ENCODE results near the gene MYO1B. TPM values are rescaled to one million over a fixed set of nuclear protein-coding genes. Genes with fewer than 3 reads are reported as not detected.
A peak's percentile ranks its signal among the peaks of the same experiment; 100 is the strongest.

MYO1B gene
- polyA plus RNA-seq, 2 donors, result 12.9 to 25.6 TPM

- Histone ChIP-seq H3K4me3 (ENCODE audit: low read depth in 1 of 2, low read length in 2 of 2) (no peak overlapping the region), H3K4me1 (ENCODE audit: control insufficient read depth in 2 of 2, insufficient read depth in 2 of 2, low read length in 1 of 2) (peaks cover 3 to 8% of the 10 kb centered on the region in 2 donors), H3K27me3 (ENCODE audit: control insufficient read depth in 1 of 2, insufficient read depth in 2 of 2, low read length in 2 of 2) (no peaks in the 10 kb centered on the region), H3K9me3 (ENCODE audit: control insufficient read depth in 2 of 2, insufficient read depth in 1 of 2, low read depth in 1 of 2, low read length in 1 of 2) (no peaks in the 10 kb centered on the region), H3K27ac (ENCODE audit: low read depth in 2 of 2, low read length in 1 of 2) (peak overlapping the region in 1 of 2 donors; percentile 72), H3K36me3 (ENCODE audit: control insufficient read depth in 2 of 2, insufficient read depth in 2 of 2, low read length in 1 of 2) (no peaks in the 10 kb centered on the region)
- 55 to 66% methylated on average over 15 of the region's 15 CpGs for WGBS, 2 donors
Observed at GRCh38 chr2:191265311-191266170, 20.3 kb downstream of the MYO1B start.

- WGBS, 2 donors, result 81 to 88% methylated on average over 2 of the region's 2 CpGs
- Histone ChIP-seq H3K36me3 (ENCODE audit: control insufficient read depth in 2 of 2, insufficient read depth in 2 of 2, low read length in 1 of 2) (no peaks in the 10 kb centered on the region), H3K4me3 (ENCODE audit: low read depth in 1 of 2, low read length in 2 of 2) (no peak overlapping the region), H3K9me3 (ENCODE audit: control insufficient read depth in 2 of 2, insufficient read depth in 1 of 2, low read depth in 1 of 2, low read length in 1 of 2) (no peaks in the 10 kb centered on the region), H3K4me1 (ENCODE audit: control insufficient read depth in 2 of 2, insufficient read depth in 2 of 2, low read length in 1 of 2) (peaks cover 3 to 8% of the 10 kb centered on the region in 2 donors), H3K27ac (ENCODE audit: low read depth in 2 of 2, low read length in 1 of 2) (no peak overlapping the region), H3K27me3 (ENCODE audit: control insufficient read depth in 1 of 2, insufficient read depth in 2 of 2, low read length in 2 of 2) (no peaks in the 10 kb centered on the region)
Observed at GRCh38 chr2:191266201-191266600, 21.0 kb downstream of the MYO1B start.

GRCh38 chr2:191268596-191268995 lies 23.4 kb downstream of the MYO1B start:
- Histone ChIP-seq H3K4me3 (ENCODE audit: low read depth in 1 of 2, low read length in 2 of 2) (no peak overlapping the region), H3K27me3 (ENCODE audit: control insufficient read depth in 1 of 2, insufficient read depth in 2 of 2, low read length in 2 of 2) (no peaks in the 10 kb centered on the region), H3K4me1 (ENCODE audit: control insufficient read depth in 2 of 2, insufficient read depth in 2 of 2, low read length in 1 of 2) (peaks cover 3 to 8% of the 10 kb centered on the region in 2 donors), H3K36me3 (ENCODE audit: control insufficient read depth in 2 of 2, insufficient read depth in 2 of 2, low read length in 1 of 2) (no peaks in the 10 kb centered on the region), H3K9me3 (ENCODE audit: control insufficient read depth in 2 of 2, insufficient read depth in 1 of 2, low read depth in 1 of 2, low read length in 1 of 2) (no peaks in the 10 kb centered on the region), H3K27ac (ENCODE audit: low read depth in 2 of 2, low read length in 1 of 2) (no peak overlapping the region)
- WGBS, 2 donors, result 97 to 100% methylated on average over 1 of the region's 1 CpG

GRCh38 chr2:191270306-191271161 lies 25.3 kb downstream of the MYO1B start:
- WGBS, 2 donors, result 64 to 76% methylated on average over 6 of the region's 6 CpGs
- H3K4me1 ChIP-seq (ENCODE audit: control insufficient read depth in 2 of 2, insufficient read depth in 2 of 2, low read length in 1 of 2), result peaks cover 3 to 8% of the 10 kb centered on the region in 2 donors
- no peaks in the 10 kb centered on the region for H3K27me3 ChIP-seq (ENCODE audit: control insufficient read depth in 1 of 2, insufficient read depth in 2 of 2, low read length in 2 of 2)
- H3K9me3 ChIP-seq (ENCODE audit: control insufficient read depth in 2 of 2, insufficient read depth in 1 of 2, low read depth in 1 of 2, low read length in 1 of 2), result no peaks in the 10 kb centered on the region
- no peaks in the 10 kb centered on the region for H3K36me3 ChIP-seq (ENCODE audit: control insufficient read depth in 2 of 2, insufficient read depth in 2 of 2, low read length in 1 of 2)
- H3K27ac ChIP-seq (ENCODE audit: low read depth in 2 of 2, low read length in 1 of 2), result no peak overlapping the region
- no peak overlapping the region for H3K4me3 ChIP-seq (ENCODE audit: low read depth in 1 of 2, low read length in 2 of 2)

- no peak overlapping the region for H3K4me3 ChIP-seq (ENCODE audit: low read depth in 1 of 2, low read length in 2 of 2)
- H3K9me3 ChIP-seq (ENCODE audit: control insufficient read depth in 2 of 2, insufficient read depth in 1 of 2, low read depth in 1 of 2, low read length in 1 of 2), result no peaks in the 10 kb centered on the region
- no peaks in the 10 kb centered on the region for H3K36me3 ChIP-seq (ENCODE audit: control insufficient read depth in 2 of 2, insufficient read depth in 2 of 2, low read length in 1 of 2)
- H3K27me3 ChIP-seq (ENCODE audit: control insufficient read depth in 1 of 2, insufficient read depth in 2 of 2, low read length in 2 of 2), result no peaks in the 10 kb centered on the region
- H3K27ac ChIP-seq (ENCODE audit: low read depth in 2 of 2, low read length in 1 of 2), result no peak overlapping the region
- no peaks in the 10 kb centered on the region for H3K4me1 ChIP-seq (ENCODE audit: control insufficient read depth in 2 of 2, insufficient read depth in 2 of 2, low read length in 1 of 2)
- 83 to 93% methylated on average over 2 of the region's 2 CpGs for WGBS, 2 donors
Observed at GRCh38 chr2:191272064-191272463, 26.9 kb downstream of the MYO1B start.

GRCh38 chr2:191274413-191274815 lies 29.2 kb downstream of the MYO1B start:
- H3K27ac ChIP-seq (ENCODE audit: low read depth in 2 of 2, low read length in 1 of 2), result no peak overlapping the region
- 72 to 76% methylated on average over 2 of the region's 2 CpGs for WGBS, 2 donors
- no peak overlapping the region for H3K4me3 ChIP-seq (ENCODE audit: low read depth in 1 of 2, low read length in 2 of 2)
- H3K9me3 ChIP-seq (ENCODE audit: control insufficient read depth in 2 of 2, insufficient read depth in 1 of 2, low read depth in 1 of 2, low read length in 1 of 2), result no peaks in the 10 kb centered on the region
- no peaks in the 10 kb centered on the region for H3K27me3 ChIP-seq (ENCODE audit: control insufficient read depth in 1 of 2, insufficient read depth in 2 of 2, low read length in 2 of 2)
- no peaks in the 10 kb centered on the region for H3K36me3 ChIP-seq (ENCODE audit: control insufficient read depth in 2 of 2, insufficient read depth in 2 of 2, low read length in 1 of 2)
- no peaks in the 10 kb centered on the region for H3K4me1 ChIP-seq (ENCODE audit: control insufficient read depth in 2 of 2, insufficient read depth in 2 of 2, low read length in 1 of 2)

- H3K27ac ChIP-seq (ENCODE audit: low read depth in 2 of 2, low read length in 1 of 2), result no peak overlapping the region
- no peaks in the 10 kb centered on the region for H3K36me3 ChIP-seq (ENCODE audit: control insufficient read depth in 2 of 2, insufficient read depth in 2 of 2, low read length in 1 of 2)
- WGBS, 2 donors, result 88 to 91% methylated on average over 5 of the region's 5 CpGs
- no peak overlapping the region for H3K4me3 ChIP-seq (ENCODE audit: low read depth in 1 of 2, low read length in 2 of 2)
- H3K4me1 ChIP-seq (ENCODE audit: control insufficient read depth in 2 of 2, insufficient read depth in 2 of 2, low read length in 1 of 2), result no peaks in the 10 kb centered on the region
- no peaks in the 10 kb centered on the region for H3K27me3 ChIP-seq (ENCODE audit: control insufficient read depth in 1 of 2, insufficient read depth in 2 of 2, low read length in 2 of 2)
- H3K9me3 ChIP-seq (ENCODE audit: control insufficient read depth in 2 of 2, insufficient read depth in 1 of 2, low read depth in 1 of 2, low read length in 1 of 2), result no peaks in the 10 kb centered on the region
Observed at GRCh38 chr2:191276792-191277465, 31.7 kb downstream of the MYO1B start.

- H3K27me3 ChIP-seq (ENCODE audit: control insufficient read depth in 1 of 2, insufficient read depth in 2 of 2, low read length in 2 of 2), result no peaks in the 10 kb centered on the region
- WGBS, 2 donors, result 93% methylated on average over 7 of the region's 7 CpGs
- no peak overlapping the region for H3K27ac ChIP-seq (ENCODE audit: low read depth in 2 of 2, low read length in 1 of 2)
- no peaks in the 10 kb centered on the region for H3K36me3 ChIP-seq (ENCODE audit: control insufficient read depth in 2 of 2, insufficient read depth in 2 of 2, low read length in 1 of 2)
- no peak overlapping the region for H3K4me3 ChIP-seq (ENCODE audit: low read depth in 1 of 2, low read length in 2 of 2)
- no peaks in the 10 kb centered on the region for H3K4me1 ChIP-seq (ENCODE audit: control insufficient read depth in 2 of 2, insufficient read depth in 2 of 2, low read length in 1 of 2)
- H3K9me3 ChIP-seq (ENCODE audit: control insufficient read depth in 2 of 2, insufficient read depth in 1 of 2, low read depth in 1 of 2, low read length in 1 of 2), result no peaks in the 10 kb centered on the region
Observed at GRCh38 chr2:191280290-191280689, 35.1 kb downstream of the MYO1B start.
